Lung microvascular endothelial cell (primary cell): ENCODE data around the gene MCFD2. TPM values are rescaled to one million over a fixed set of nuclear protein-coding genes. Genes with fewer than 3 reads are reported as not detected.
"Not testable (repeated sequence)": the region's sequence is repeated elsewhere in the genome, so short reads cannot be mapped to it uniquely, and the experiment has no call there.

Experiments
- DNase-seq, 2 donors: peaks; one replicate each; pipeline versions ENCODE4 v3.0.0 to v3.0.0-alpha.2; 2010; ENCODE audit warnings: low read depth in 2 of 2
- total RNA-seq: library from RNA; depleted of rRNA; stranded (reverse); fragments of >200 nt; gene quantifications from 2 replicates; pipeline ENCODE4 v1.2.1, GENCODE V29; 2014

The MCFD2 gene
- total RNA-seq, 1 donor from 2014 or later, result 185 TPM

DNA sequence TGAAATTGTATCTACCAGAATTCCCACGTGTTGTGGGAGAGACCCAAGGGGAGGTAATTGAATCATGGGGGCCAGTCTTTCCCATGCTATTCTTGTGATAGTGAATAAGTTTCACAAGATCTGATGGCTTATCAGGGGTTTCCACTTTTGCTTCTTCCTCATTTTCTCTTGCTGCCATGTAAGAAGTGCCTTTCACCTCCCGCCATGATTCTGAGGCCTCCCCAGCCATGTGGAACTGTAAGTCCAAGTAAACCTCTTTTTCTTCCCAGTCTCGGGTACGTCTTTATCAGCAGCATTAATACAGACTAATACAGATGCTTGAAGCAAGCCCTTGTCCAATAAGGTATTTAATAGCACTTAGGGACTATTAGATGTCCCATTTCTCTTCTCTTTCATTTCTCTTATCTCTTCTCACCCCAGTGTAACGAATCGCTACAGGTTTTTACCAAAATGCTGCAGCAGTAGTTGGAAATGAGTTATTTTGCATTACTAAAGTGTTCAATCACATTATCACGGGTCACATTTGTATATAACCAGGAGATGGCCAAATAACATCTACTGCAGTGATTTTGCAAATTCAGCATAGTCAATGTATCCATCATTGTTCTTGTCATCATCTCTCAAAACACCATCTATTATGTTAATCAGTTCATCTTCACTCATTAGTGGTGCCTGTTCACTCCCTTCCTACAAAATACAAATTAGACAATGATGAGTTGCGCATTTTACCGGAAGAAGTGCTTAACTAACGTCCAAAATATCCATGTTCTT, 10.5 kb downstream of the MCFD2 start:
- DNase-seq, result not testable (repeated sequence)

DNA sequence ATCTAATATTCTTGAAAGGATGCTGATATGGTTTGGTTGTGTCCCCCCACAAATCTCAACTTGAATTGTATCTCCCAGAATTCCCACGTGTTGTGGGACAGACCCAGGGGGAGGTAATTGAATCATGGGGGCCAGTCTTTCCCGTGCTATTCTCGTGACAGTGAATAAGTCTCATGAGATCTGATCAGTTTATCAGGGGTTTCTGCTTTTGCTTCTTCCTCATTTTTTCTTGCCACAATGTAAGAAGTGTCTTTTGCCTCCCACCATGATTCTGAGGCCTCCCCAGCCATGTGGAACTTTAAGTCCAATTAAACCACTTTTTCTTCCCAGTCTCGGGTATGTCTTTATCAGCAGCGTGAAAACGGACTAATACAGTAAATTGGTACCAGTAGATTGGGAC, 12.6 kb downstream of the MCFD2 start:
- not testable (repeated sequence) for DNase-seq

DNA sequence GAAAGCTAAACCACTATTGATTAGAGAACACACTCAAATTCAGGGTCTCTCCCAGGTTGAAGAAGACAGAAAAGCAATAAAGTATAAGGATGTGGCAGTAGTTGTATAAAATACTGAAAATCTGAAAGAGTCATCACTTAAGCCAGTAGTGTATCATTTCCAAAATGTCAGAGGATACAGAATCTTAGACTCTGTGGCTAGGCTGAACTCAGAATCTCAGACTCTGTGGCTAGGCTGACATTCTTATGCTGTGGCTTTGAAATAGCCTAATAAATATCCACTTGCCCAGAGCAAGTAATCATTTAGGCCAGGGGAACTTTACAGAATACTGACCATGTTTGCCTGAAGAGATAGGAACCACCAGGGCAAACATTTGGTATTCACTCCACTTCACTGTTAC, 13.1 kb downstream of the MCFD2 start:
- DNase-seq, result no peak

- DNase-seq, result no peak
Measured at GRCh38 chr2:46901611-46902010, 14.0 kb downstream of the MCFD2 start.

DNA sequence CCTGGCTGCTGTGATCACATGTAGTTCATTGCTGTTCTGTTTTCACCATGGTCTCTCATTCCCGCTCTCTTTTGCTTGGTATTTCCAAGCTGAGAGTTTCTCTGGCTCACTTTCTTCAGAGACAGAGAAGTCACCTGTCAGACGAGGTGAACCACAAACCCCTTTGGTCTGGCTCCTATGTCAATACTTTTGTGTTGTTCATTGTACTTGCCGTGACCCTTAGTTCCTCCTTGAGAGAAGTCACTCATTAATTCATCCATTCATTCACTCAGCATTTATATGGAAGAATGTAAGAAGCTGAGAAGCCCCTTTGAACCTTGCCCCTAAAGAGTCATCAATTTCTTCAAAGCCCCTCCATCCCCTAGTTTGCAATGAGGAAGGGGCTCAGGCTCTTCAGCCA, 15.2 kb downstream of the MCFD2 start:
- DNase-seq, result no peak

- DNase-seq, result no peak
Measured at GRCh38 chr2:46899053-46899452, 16.6 kb downstream of the MCFD2 start.

- no peak for DNase-seq
Measured at GRCh38 chr2:46898024-46898423, 17.6 kb downstream of the MCFD2 start.

- DNase-seq, result peak; percentile 27 to 37
Measured at GRCh38 chr2:46893269-46893939, 22.2 kb downstream of the MCFD2 start.

- no peak for DNase-seq
Measured at GRCh38 chr2:46891956-46892553, 23.6 kb downstream of the MCFD2 start.

DNA sequence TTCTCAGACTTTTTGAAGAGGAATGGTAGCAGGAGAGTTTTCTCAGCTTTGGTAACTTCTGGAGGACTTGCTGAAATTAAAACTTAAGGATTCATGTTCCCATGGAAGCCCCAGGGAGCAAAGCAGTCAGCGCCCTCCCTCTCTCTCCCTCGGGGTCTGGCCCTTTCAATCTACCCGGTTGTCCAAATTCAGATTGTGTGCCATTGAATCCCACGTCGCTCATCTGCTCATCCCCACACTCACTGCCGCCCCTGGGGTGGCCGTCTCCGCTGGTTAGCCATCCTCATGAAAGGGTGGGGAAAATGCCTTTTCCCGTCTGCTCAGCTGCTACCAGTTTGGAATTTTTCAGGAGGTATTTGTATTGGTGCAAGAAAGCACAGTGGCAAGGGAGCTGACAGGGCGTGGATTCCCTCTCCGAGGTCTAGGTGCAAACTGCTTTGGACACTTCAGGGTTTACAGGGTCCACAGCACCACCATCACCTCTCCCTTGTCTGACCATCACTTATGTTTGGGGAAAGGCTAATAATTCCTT, 27.1 kb downstream of the MCFD2 start:
- no peak for DNase-seq

GRCh38 chr2:46887028-46887885, 28.3 kb downstream of the MCFD2 start:
- no peak for DNase-seq

GRCh38 chr2:46886268-46887027, 29.2 kb downstream of the MCFD2 start:
- DNase-seq, result no peak

DNA sequence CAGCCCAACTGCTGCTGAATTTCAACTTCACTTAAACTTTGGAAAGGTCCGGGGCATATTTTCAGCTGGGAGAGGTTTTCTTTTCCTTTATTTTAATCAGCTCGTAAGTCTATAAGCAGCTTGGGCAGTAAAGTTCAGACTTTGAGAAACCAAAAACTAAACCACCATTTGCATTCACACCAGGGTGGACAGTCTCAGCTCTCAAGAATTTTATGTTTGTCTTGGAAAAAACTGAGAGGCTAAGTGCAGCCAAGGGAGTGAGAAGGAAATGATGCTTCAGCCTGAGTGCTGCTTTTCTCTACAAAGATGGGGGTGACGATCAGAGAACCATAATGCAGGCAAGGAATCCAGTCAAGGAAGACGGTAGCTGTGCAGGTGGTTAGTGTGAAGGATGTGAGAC, 30.2 kb downstream of the MCFD2 start:
- DNase-seq, result peak in 1 of 2 donors; percentile 23

- DNase-seq, result no peak
Measured at GRCh38 chr2:46879511-46879910, 36.1 kb downstream of the MCFD2 start.

- DNase-seq, result peak; percentile 87 to 95
Measured at GRCh38 chr2:46878886-46879285, 36.7 kb downstream of the MCFD2 start.

DNA sequence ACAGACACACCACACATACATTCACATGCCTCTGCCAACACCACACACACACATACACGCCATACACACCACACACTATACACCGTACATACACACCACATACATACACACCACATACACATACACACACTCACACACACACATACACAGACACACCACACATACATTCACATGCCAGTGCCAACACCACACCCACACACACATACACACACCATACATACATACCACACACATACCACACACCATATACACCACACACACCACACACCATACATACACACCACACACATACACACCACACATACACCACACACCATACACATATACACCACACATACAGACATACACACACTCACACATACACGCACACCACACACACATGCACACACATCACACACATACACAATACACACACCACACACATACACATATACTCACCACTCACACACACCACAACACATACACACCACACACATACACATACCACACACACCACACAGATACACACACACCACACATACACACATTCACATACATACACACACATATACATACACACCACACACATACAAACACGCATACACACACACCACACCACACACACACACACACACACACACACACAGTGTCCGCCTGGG, 37.2 kb downstream of the MCFD2 start:
- DNase-seq, result no peak

GRCh38 chr2:46877619-46878113, 37.9 kb downstream of the MCFD2 start:
- no peak for DNase-seq

DNA sequence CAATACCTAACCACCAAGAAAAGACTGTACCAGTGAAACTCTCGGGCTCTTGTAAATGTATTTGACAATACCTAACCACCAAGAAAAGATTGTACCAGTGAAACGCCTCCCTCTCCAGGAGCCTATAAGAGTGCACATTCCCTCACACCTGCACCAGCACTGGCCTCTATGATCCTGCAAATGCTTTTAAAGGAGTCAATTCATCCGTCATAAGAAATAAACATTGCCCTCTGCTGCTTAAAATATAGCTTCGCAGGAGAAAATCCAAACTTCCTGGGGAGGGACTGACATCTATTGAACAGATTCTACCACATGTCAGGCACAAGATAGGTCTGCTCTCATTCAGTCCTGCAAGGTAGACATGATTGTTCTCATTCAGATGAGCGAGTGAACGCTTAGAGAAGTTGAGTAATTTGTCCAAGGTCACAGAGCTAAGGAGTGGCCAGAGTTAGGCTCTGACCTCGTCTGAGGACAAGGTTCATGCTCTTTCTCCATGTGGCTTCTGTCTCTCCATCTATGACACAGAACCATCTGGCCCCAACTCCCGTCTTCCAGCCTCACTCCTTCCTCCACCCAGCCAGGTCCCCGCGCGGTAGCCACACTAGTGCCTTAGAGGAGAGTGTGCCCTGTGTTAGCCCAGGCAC, 38.7 kb downstream of the MCFD2 start:
- DNase-seq, result peak; percentile 77 to 84

DNA sequence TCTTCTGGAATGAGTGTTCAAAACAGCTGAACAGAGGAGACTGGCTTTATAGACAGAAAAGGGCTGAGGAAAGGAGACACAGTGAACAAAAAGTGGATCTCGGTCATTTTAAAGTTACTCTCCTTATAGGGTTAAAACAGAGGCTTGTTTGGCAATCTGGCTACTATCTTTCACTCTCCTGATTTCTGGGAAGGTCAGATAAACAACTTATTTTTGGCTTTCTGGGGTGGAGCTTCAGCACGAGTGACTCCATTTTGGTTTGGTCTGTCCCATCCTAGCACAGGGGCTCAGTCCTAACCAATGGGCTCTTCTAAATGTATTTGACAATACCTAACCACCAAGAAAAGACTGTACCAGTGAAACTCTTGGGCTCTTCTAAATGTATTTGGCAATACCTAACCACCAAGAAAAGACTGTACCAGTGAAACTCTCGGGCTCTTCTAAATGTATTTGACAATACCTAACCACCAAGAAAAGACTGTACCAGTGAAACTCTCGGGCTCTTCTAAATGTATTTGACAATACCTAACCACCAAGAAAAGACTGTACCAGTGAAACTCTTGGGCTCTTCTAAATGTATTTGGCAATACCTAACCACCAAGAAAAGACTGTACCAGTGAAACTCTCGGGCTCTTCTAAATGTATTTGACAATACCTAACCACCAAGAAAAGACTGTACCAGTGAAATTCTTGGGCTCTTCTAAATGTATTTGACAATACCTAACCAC, 39.5 kb downstream of the MCFD2 start:
- DNase-seq, result not testable (repeated sequence)
